OCI-LY7 (cell line): ENCODE data around the gene MFGE8.

Experiments
- EZH2phosphoT487 ChIP-seq: fragments of 200-600 bp; sonication (generic); IDR thresholded peaks from 2 replicates; pipeline ENCODE4 v1.6.1; 2018; ENCODE audit warnings: low read depth, borderline replicate concordance, mild to moderate bottlenecking, mixed run types, antibody characterized with exemption, low read length, moderate library complexity, mixed read lengths
- TF ChIP-seq, protein P1 (sequence below): fragments of 200-600 bp; sonication (generic); conservative IDR thresholded peaks from 2 replicates; pipeline ENCODE4 v1.5.1; 2014; ENCODE audit warnings: mild to moderate bottlenecking, antibody characterized with exemption, low read length, moderate library complexity, mixed read lengths

- TF ChIP-seq EZH2phosphoT487: no peak
- TF ChIP-seq, protein P1, sequence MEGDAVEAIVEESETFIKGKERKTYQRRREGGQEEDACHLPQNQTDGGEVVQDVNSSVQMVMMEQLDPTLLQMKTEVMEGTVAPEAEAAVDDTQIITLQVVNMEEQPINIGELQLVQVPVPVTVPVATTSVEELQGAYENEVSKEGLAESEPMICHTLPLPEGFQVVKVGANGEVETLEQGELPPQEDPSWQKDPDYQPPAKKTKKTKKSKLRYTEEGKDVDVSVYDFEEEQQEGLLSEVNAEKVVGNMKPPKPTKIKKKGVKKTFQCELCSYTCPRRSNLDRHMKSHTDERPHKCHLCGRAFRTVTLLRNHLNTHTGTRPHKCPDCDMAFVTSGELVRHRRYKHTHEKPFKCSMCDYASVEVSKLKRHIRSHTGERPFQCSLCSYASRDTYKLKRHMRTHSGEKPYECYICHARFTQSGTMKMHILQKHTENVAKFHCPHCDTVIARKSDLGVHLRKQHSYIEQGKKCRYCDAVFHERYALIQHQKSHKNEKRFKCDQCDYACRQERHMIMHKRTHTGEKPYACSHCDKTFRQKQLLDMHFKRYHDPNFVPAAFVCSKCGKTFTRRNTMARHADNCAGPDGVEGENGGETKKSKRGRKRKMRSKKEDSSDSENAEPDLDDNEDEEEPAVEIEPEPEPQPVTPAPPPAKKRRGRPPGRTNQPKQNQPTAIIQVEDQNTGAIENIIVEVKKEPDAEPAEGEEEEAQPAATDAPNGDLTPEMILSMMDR: no peak
Measured at GRCh38 chr15:88940110-88940675, 27.0 kb upstream of the MFGE8 start.
